ENCODE measurements around the gene G6PC3. TPM values are rescaled to one million over a fixed set of nuclear protein-coding genes. Genes with fewer than 3 reads are reported as not detected.
A peak's percentile ranks its signal among the peaks of the same experiment; 100 is the strongest.
"Not testable (repeated sequence)": the region's sequence is repeated elsewhere in the genome, so short reads cannot be mapped to it uniquely, and the experiment has no call there.

The G6PC3 gene
- total RNA-seq (10 to 100 TPM; 31.9 to 46.9 (median 38.5) TPM), polyA plus RNA-seq (71.4 TPM)
- long read RNA-seq, donor 1, transcript G6PC3-202 (6 exons, 1,572 nt): minor isoform, 6 of 52 reads
- long read RNA-seq, donor 1, transcript G6PC3-201 (6 exons, 1,533 nt): major isoform, 44 of 52 reads
- long read RNA-seq, donor 1, partial matches to known transcripts: 2 of 52 reads
- long read RNA-seq, donor 1, other reads (novel, unspliced or antisense): 0 of 52 reads
- long read RNA-seq, donor 2, transcript G6PC3-201 (6 exons, 1,533 nt): major isoform, 12 of 16 reads
- long read RNA-seq, donor 2, partial matches to known transcripts: 1 of 16 reads
- long read RNA-seq, donor 2, other reads (novel, unspliced or antisense): 1 of 16 reads
- long read RNA-seq, donor 3, partial matches to known transcripts: 2 of 13 reads
- long read RNA-seq, donor 3, other reads (novel, unspliced or antisense): 4 of 13 reads
- long read RNA-seq, donor 4, transcript G6PC3-201 (6 exons, 1,533 nt): major isoform, 24 of 30 reads
- long read RNA-seq, donor 4, transcript G6PC3-202 (6 exons, 1,572 nt): minor isoform, 5 of 30 reads
- long read RNA-seq, donor 4, partial matches to known transcripts: 0 of 30 reads
- long read RNA-seq, donor 4, other reads (novel, unspliced or antisense): 1 of 30 reads

- DNase-seq (peak; percentile 96 to 98 (median 97)), ATAC-seq (peak; percentile 95 to 96)
- under 1% methylated on average over 53 of the region's 53 CpGs for WGBS
- H3K27ac ChIP-seq (ENCODE audit: low read length): peak within 1 kb of the TSS; percentile 92
- peaks cover 2% of the 10 kb centered on the region for H3K4me1 ChIP-seq (ENCODE audit: control insufficient read depth, insufficient read depth, low read length)
- no peaks in the 10 kb centered on the region for H3K9me3 ChIP-seq (ENCODE audit: control insufficient read depth, low read length)
- intact Hi-C loops (cut with DNase I): no loop called here
- H3K4me3 ChIP-seq (ENCODE audit: low read length): peak within 1 kb of the TSS; percentile 66
- H3K27me3 ChIP-seq (ENCODE audit: control insufficient read depth, insufficient read depth): no peaks in the 10 kb centered on the region
Measured at GRCh38 chr17:44070455-44071197, at the start of gene G6PC3. TSS of gene G6PC3 (plus strand) at chr17:44070735. CDS start at chr17:44070966, 231 bp downstream.

GRCh38 chr17:44021227-44021626 is 49.3 kb upstream of the G6PC3 start:
- ATAC-seq; H3K27ac ChIP-seq (ENCODE audit: low read length); DNase-seq; H3K9me3 ChIP-seq (ENCODE audit: control insufficient read depth, low read length); H3K4me1 ChIP-seq (ENCODE audit: control insufficient read depth, insufficient read depth, low read length); H3K27me3 ChIP-seq (ENCODE audit: control insufficient read depth, insufficient read depth); H3K4me3 ChIP-seq (ENCODE audit: low read length); intact Hi-C loops (cut with DNase I): not testable (repeated sequence)
- 93% methylated on average over 7 of the region's 7 CpGs for WGBS

GRCh38 chr17:44022246-44022645 is 48.3 kb upstream of the G6PC3 start:
- Histone ChIP-seq H3K4me3 (ENCODE audit: low read length) (no peak overlapping the region), H3K27ac (ENCODE audit: low read length) (no peak overlapping the region), H3K27me3 (ENCODE audit: control insufficient read depth, insufficient read depth) (no peaks in the 10 kb centered on the region), H3K9me3 (ENCODE audit: control insufficient read depth, low read length) (no peaks in the 10 kb centered on the region), H3K4me1 (ENCODE audit: control insufficient read depth, insufficient read depth, low read length) (no peaks in the 10 kb centered on the region)
- 91% methylated on average over 2 of the region's 2 CpGs for WGBS
- DNase-seq: no peak
- intact Hi-C loops (cut with DNase I): no loop called here
- ATAC-seq: no peak

GRCh38 chr17:44023545-44024270 is 46.8 kb upstream of the G6PC3 start:
- intact Hi-C loops (cut with DNase I): no loop called here
- DNase-seq (no peak), ATAC-seq (peak; percentile 15 to 36)
- H3K4me3 ChIP-seq (ENCODE audit: low read length): no peak overlapping the region
- H3K27me3 ChIP-seq (ENCODE audit: control insufficient read depth, insufficient read depth): no peaks in the 10 kb centered on the region
- H3K4me1 ChIP-seq (ENCODE audit: control insufficient read depth, insufficient read depth, low read length): no peaks in the 10 kb centered on the region
- H3K27ac ChIP-seq (ENCODE audit: low read length): no peak overlapping the region
- no peaks in the 10 kb centered on the region for H3K9me3 ChIP-seq (ENCODE audit: control insufficient read depth, low read length)
- WGBS: 90% methylated on average over 22 of the region's 22 CpGs

- DNase-seq (no peak), ATAC-seq (peak; percentile 9 to 36)
- Histone ChIP-seq H3K27ac (ENCODE audit: low read length) (no peak overlapping the region), H3K27me3 (ENCODE audit: control insufficient read depth, insufficient read depth) (no peaks in the 10 kb centered on the region), H3K9me3 (ENCODE audit: control insufficient read depth, low read length) (no peaks in the 10 kb centered on the region), H3K4me3 (ENCODE audit: low read length) (no peak overlapping the region), H3K4me1 (ENCODE audit: control insufficient read depth, insufficient read depth, low read length) (no peaks in the 10 kb centered on the region)
- intact Hi-C loops (cut with DNase I): no loop called here
- 53% methylated on average over 6 of the region's 6 CpGs for WGBS
Measured at GRCh38 chr17:44024271-44024663, 46.3 kb upstream of the G6PC3 start.

GRCh38 chr17:44024853-44025252 is 45.7 kb upstream of the G6PC3 start:
- DNase-seq: no peak
- intact Hi-C loops (cut with DNase I): no loop called here
- Histone ChIP-seq H3K27me3 (ENCODE audit: control insufficient read depth, insufficient read depth) (no peaks in the 10 kb centered on the region), H3K27ac (ENCODE audit: low read length) (no peak overlapping the region), H3K4me1 (ENCODE audit: control insufficient read depth, insufficient read depth, low read length) (no peaks in the 10 kb centered on the region), H3K4me3 (ENCODE audit: low read length) (no peak overlapping the region), H3K9me3 (ENCODE audit: control insufficient read depth, low read length) (no peaks in the 10 kb centered on the region)
- ATAC-seq: no peak
- WGBS: 85% methylated on average over 4 of the region's 4 CpGs

- H3K4me3 ChIP-seq (ENCODE audit: low read length): no peak overlapping the region
- no peak for DNase-seq
- intact Hi-C loops (cut with DNase I): loop anchor here in 1 of 4 donors (10.0 kb wide), 1 partner anchor 85 kb away; the partner anchor contains the start of gene PPY
- 74% methylated on average over 5 of the region's 5 CpGs for WGBS
- ATAC-seq: no peak
- no peak overlapping the region for H3K27ac ChIP-seq (ENCODE audit: low read length)
- H3K27me3 ChIP-seq (ENCODE audit: control insufficient read depth, insufficient read depth): no peaks in the 10 kb centered on the region
- no peaks in the 10 kb centered on the region for H3K4me1 ChIP-seq (ENCODE audit: control insufficient read depth, insufficient read depth, low read length)
- H3K9me3 ChIP-seq (ENCODE audit: control insufficient read depth, low read length): no peaks in the 10 kb centered on the region
Measured at GRCh38 chr17:44029736-44030135, 40.8 kb upstream of the G6PC3 start.

- H3K4me1 ChIP-seq (ENCODE audit: control insufficient read depth, insufficient read depth, low read length): no peaks in the 10 kb centered on the region
- intact Hi-C loops (cut with DNase I): loop anchor here in 1 of 4 donors (10.0 kb wide), 1 partner anchor 86 kb away; the partner anchor contains the start of gene PPY
- WGBS: 88% methylated on average over 3 of the region's 3 CpGs
- H3K27ac ChIP-seq (ENCODE audit: low read length): no peak overlapping the region
- H3K9me3 ChIP-seq (ENCODE audit: control insufficient read depth, low read length): no peaks in the 10 kb centered on the region
- DNase-seq (no peak), ATAC-seq (no peak)
- no peaks in the 10 kb centered on the region for H3K27me3 ChIP-seq (ENCODE audit: control insufficient read depth, insufficient read depth)
- no peak overlapping the region for H3K4me3 ChIP-seq (ENCODE audit: low read length)
Measured at GRCh38 chr17:44030482-44030881, 40.1 kb upstream of the G6PC3 start.

GRCh38 chr17:44033861-44034408 is 36.6 kb upstream of the G6PC3 start:
- intact Hi-C loops (cut with DNase I): loop anchor here in 1 of 4 donors (10.0 kb wide), 1 partner anchor 89 kb away; the partner anchor contains the start of gene PPY
- H3K27me3 ChIP-seq (ENCODE audit: control insufficient read depth, insufficient read depth): no peaks in the 10 kb centered on the region
- no peaks in the 10 kb centered on the region for H3K4me1 ChIP-seq (ENCODE audit: control insufficient read depth, insufficient read depth, low read length)
- no peak overlapping the region for H3K27ac ChIP-seq (ENCODE audit: low read length)
- no peak overlapping the region for H3K4me3 ChIP-seq (ENCODE audit: low read length)
- WGBS: 81% methylated on average over 3 of the region's 3 CpGs
- DNase-seq (no peak), ATAC-seq (peak in 1 of 2 donors; percentile 21)
- no peaks in the 10 kb centered on the region for H3K9me3 ChIP-seq (ENCODE audit: control insufficient read depth, low read length)

GRCh38 chr17:44034688-44035087 is 35.8 kb upstream of the G6PC3 start:
- H3K27me3 ChIP-seq (ENCODE audit: control insufficient read depth, insufficient read depth); DNase-seq; H3K4me1 ChIP-seq (ENCODE audit: control insufficient read depth, insufficient read depth, low read length); H3K9me3 ChIP-seq (ENCODE audit: control insufficient read depth, low read length); H3K4me3 ChIP-seq (ENCODE audit: low read length); ATAC-seq; H3K27ac ChIP-seq (ENCODE audit: low read length): not testable (repeated sequence)
- no CpG with 5 or more reads among the region's 3 CpGs for WGBS
- intact Hi-C loops (cut with DNase I): loop anchor here in 1 of 4 donors (10.0 kb wide), 1 partner anchor 90 kb away; the partner anchor contains the start of gene PPY
